HG03066 (cell line): ENCODE data around the gene C6orf89.
A peak's percentile ranks its signal among the peaks of the same experiment; 100 is the strongest.

Experiments
- ATAC-seq: cut with Tn5 transposase; IDR thresholded peaks from one replicate; pipeline ENCODE4 v1.9.1; 2021; ENCODE audit warnings: low read depth; ENCODE audit not compliant: unreplicated experiment

Gene C6orf89

GRCh38 chr6:36885461-36886401 lies at the start of gene C6orf89:
Gene C6orf89, plus strand, starts transcription at chr6:36885952. Its CDS starts 13,493 bp downstream, at chr6:36899445.
- peak; percentile 94 for ATAC-seq

- no peak for ATAC-seq
Observed at GRCh38 chr6:36836111-36837021, 49.4 kb upstream of the C6orf89 start.

- ATAC-seq, result no peak
Observed at GRCh38 chr6:36837022-36837339, 48.8 kb upstream of the C6orf89 start.

DNA sequence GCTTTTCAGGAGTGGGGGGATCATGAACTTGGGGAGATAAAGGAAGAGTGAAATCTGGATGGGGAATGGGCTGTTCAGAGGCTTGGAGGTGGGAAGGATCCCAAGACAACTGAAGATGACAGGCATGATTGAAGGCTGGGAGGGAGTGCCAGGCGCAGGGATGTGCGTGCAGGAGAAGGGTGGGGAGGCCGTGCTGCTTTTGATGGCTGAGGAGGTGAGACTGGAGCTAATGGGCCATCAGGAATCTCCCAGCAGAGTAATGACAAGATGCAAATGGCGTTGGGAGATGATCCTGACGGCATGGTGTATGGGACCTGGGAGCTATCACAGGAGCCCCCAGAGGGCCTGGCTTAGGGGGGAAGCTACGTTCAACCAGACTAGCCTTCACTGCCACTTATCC lies 48.1 kb upstream of the C6orf89 start:
- no peak for ATAC-seq

DNA sequence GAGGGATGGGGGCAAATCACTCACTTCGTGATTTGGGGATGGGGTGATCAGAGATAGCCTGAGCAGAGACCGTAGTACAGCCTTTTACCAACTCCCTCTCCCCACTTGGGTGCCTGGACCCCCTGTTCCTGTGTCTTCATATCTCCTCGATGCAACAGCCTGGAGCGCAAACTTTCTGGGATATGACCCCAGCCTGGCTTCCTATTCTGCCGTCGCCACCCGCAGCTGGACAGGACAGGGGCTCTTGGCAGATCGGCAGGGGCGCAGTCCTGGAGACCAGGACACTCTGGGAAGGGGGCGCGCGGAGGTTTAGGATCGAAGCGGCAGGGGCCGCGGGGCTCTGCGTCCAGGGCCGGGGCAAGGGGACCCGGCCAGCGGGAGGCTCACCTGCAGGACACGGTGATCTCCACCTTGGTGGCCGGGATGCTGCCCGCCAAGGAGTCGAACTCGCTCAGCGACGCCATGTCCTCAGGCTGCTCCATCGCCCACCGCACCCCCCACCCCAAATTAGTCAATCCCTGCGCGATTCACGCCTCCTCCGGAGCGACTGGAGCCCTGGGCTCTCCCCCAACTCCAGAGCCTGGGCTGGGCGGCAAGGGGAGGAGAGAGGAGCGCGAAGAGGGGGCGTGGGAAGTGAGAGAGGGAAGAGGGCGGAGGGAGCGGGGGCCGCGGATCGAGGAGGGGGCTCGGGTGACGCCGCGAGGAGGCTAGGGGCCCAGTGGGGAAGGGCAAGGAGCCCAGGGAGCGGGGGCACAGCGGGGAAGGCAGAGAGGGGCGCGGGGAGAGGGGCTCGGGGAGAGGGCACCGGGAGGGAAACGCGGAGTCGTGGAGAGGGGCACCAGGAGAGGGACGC lies 46.6 kb upstream of the C6orf89 start, which contains the start of gene CPNE5:
Gene CPNE5, minus strand, starts transcription at position 549 of the 853 bp plus-strand sequence. Its CDS starts 67 bp downstream, at position 482.
- ATAC-seq, result no peak

- ATAC-seq, result no peak
Observed at GRCh38 chr6:36839749-36840431, 45.9 kb upstream of the C6orf89 start.

- no peak for ATAC-seq
Observed at GRCh38 chr6:36840432-36841403, 45.0 kb upstream of the C6orf89 start.

GRCh38 chr6:36841756-36842155 lies 44.0 kb upstream of the C6orf89 start:
- no peak for ATAC-seq

GRCh38 chr6:36843170-36843569 lies 42.6 kb upstream of the C6orf89 start:
- ATAC-seq, result no peak

- ATAC-seq, result no peak
Observed at GRCh38 chr6:36844232-36845170, 41.3 kb upstream of the C6orf89 start.

DNA sequence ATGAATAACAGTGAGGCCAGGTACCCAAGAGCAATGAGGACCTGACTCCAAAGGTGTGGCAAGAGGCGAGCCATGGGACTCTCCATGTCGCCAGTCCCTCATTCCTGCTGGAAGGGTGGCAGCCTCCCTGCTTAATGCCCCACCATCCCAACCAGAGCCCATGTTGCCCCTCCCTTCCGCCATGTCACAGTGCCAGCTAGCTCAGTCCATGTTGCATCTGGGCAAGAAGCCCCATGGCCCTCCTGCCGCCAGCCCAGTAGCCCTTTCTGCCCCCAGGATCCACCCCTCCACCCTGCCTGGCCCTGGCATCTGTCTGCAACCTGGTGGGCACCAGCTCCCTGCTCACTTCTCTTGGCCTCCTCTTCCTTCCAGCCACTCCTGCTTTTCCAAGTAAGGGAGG lies 40.5 kb upstream of the C6orf89 start:
- ATAC-seq, result no peak

DNA sequence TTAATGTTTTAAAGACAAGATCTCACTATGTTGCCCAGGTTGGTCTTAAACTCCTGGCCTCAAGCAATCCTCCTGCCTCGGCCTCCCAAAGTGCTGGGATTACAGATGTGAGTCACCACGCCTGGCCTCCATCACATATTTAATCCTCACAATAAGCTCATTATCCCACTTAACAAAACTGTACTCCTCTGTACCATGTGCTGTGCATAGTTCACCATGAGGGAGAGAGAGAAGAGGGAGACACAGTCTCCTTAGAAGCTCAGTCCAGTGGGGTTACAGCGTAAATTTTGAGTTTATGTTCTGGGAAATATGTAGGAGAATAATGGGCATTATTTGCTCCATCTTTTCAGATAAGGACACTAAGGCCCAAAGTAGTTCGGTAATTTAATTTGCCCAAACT lies 38.6 kb upstream of the C6orf89 start:
- ATAC-seq, result no peak

DNA sequence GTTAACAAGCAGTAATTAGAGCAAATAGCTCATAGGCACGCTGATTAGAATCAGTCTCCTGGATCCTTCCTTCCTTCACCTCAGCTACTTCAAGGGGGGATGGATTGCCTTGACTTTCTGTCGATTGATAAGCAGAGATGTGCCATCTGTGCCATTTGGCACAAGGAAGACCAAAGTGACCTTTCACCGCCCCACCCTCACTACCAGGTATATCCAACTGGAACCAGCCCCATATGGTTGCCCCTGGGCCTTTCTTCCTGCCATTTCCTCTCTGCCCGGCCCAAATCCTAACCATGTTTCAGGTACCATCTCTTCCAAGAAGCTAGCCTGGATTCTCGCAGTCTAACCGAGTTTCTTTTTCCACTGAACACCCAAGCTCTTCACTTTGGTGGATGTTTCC lies 37.8 kb upstream of the C6orf89 start:
- no peak for ATAC-seq

GRCh38 chr6:36848658-36849441 lies 36.9 kb upstream of the C6orf89 start:
- no peak for ATAC-seq

DNA sequence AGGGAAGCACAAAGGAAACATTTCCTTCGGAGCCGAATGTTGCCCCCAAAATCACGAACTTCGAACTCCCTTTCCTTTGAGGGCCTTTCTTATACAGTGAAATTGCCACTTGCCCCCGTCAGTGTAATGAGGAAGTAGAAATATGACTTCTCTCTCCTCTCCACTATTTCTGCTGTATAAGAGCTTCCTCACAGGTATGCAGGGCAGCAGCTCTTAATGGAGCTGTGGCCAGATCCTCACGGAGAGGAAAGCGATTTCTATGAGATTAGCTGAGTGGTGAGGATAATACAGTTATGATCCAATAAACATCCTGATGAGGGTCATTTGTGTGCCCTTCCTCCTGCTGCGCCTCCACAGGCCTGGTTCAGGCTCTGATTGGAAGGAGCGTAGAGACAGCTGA lies 35.7 kb upstream of the C6orf89 start:
- ATAC-seq, result no peak

DNA sequence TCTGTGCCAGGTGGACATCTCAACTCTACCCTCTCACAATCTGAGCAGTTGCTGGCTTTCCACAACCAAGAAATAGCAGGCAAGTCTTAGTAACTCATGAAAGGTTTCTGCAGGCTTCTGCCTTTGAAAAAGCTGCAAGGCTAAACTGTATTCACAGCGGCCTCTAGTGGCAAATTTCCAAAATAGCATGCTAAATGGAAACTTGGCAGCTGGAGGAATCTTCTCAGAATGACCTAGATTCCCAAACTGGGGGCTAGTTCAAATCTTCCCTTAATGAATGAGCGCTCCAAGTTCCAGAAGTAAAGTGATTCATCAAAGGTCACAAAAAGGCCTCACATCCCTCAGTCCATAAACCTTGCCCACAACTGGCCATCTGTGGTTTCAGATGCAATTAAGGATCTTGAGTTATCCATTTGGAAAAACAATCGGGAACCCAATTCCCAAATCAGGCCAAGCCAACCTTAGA lies 34.6 kb upstream of the C6orf89 start:
- no peak for ATAC-seq

- ATAC-seq, result no peak
Observed at GRCh38 chr6:36851626-36852025, 34.1 kb upstream of the C6orf89 start.
